GM23338 (cell line): ENCODE results near the gene TEDC2. TPM values are rescaled to one million over a fixed set of nuclear protein-coding genes. Genes with fewer than 3 reads are reported as not detected.
"Not testable (repeated sequence)": the region's sequence is repeated elsewhere in the genome, so short reads cannot be mapped to it uniquely, and the experiment has no call there.

ENCODE experiments used
- ATAC-seq: fragments of 200-7000 bp; cut with Tn5 transposase; 3 replicates; pipeline ENCODE4 v1.9.1; 2020
- DNase-seq: peaks from one replicate; pipeline ENCODE4 v3.0.0-alpha.2; 2015; ENCODE audit warnings: low spot score
- H2AFZ ChIP-seq: fragments of 200-600 bp; sonication (generic); 2 replicates; pipeline ENCODE4 v1.8.0; 2016; ENCODE audit warnings: antibody characterized with exemption, mild to moderate bottlenecking, moderate library complexity
- H3F3A ChIP-seq: fragments of 200-600 bp; sonication (generic); replicated peaks from 2 replicates; pipeline ENCODE4 v1.8.0; 2017; ENCODE audit warnings: antibody characterized with exemption, mixed run types, low read depth
- H3K27ac ChIP-seq: fragments of 200-600 bp; sonication (generic); 2 replicates; pipeline ENCODE4 v1.6.1; 2016; ENCODE audit warnings: low read depth
- H3K27me3 ChIP-seq: fragments of 200-600 bp; sonication (generic); 2 replicates; pipeline ENCODE4 v1.8.0; 2016; ENCODE audit warnings: mild to moderate bottlenecking, mixed run types, moderate library complexity; ENCODE audit not compliant: insufficient read depth
- H3K36me3 ChIP-seq: fragments of 200-600 bp; sonication (generic); 2 replicates; pipeline ENCODE4 v1.8.0; 2016; ENCODE audit warnings: mild to moderate bottlenecking; ENCODE audit not compliant: insufficient read depth
- H3K4me1 ChIP-seq: fragments of 200-600 bp; sonication (generic); 2 replicates; pipeline ENCODE4 v1.8.0; 2016; ENCODE audit warnings: mild to moderate bottlenecking, moderate library complexity; ENCODE audit not compliant: insufficient read depth
- H3K4me2 ChIP-seq: fragments of 200-600 bp; sonication (generic); 2 replicates; pipeline ENCODE4 v1.7.1; 2017; ENCODE audit warnings: mixed run types
- H3K4me3 ChIP-seq: fragments of 200-600 bp; sonication (generic); 2 replicates; pipeline ENCODE4 v1.6.1; 2016; ENCODE audit warnings: mixed run types
- H3K79me2 ChIP-seq: fragments of 200-600 bp; sonication (generic); replicated peaks from 2 replicates; pipeline ENCODE4 v1.8.0; 2017; ENCODE audit warnings: mild to moderate bottlenecking; ENCODE audit not compliant: insufficient read depth
- H3K9me2 ChIP-seq: fragments of 200-600 bp; sonication (generic); 2 replicates; pipeline ENCODE4 v1.8.0; 2017; ENCODE audit not compliant: insufficient read depth
- H4K20me1 ChIP-seq: fragments of 200-600 bp; sonication (generic); replicated peaks from 2 replicates; pipeline ENCODE4 v1.8.0; 2017; ENCODE audit warnings: mild to moderate bottlenecking; ENCODE audit not compliant: insufficient read depth
- H3K27ac Mint-ChIP-seq: 2 replicates; pipeline ENCODE4 v1.8.0; 2020; ENCODE audit warnings: inconsistent platforms, mild to moderate bottlenecking, moderate library complexity, mixed read lengths
- H3K27me3 Mint-ChIP-seq: 3 replicates; pipeline ENCODE4 v1.8.0; 2022; ENCODE audit warnings: low read depth, mild to moderate bottlenecking, moderate library complexity, mixed read lengths, inconsistent platforms; ENCODE audit not compliant: insufficient read depth, poor library complexity
- H3K36me3 Mint-ChIP-seq: 3 replicates; pipeline ENCODE4 v1.8.0; 2021; ENCODE audit warnings: low read depth, mild to moderate bottlenecking, inconsistent platforms, moderate library complexity, mixed read lengths
- H3K4me1 Mint-ChIP-seq: 3 replicates; pipeline ENCODE4 v1.8.0; 2020; ENCODE audit warnings: mild to moderate bottlenecking, inconsistent platforms, mixed read lengths
- H3K4me3 Mint-ChIP-seq: 3 replicates; pipeline ENCODE4 v1.8.0; 2021; ENCODE audit warnings: moderate library complexity, mild to moderate bottlenecking, inconsistent platforms, mixed read lengths
- H3K9me3 Mint-ChIP-seq: 3 replicates; pipeline ENCODE4 v1.8.0; 2020; ENCODE audit warnings: moderate library complexity, mild to moderate bottlenecking, inconsistent platforms, mixed read lengths
- CREB1 ChIP-seq: fragments of 250-450 bp; sonication (Bioruptor Pico); IDR thresholded peaks from 2 replicates; pipeline ENCODE4 v1.5.0; 2020; ENCODE audit warnings: low read depth, mild to moderate bottlenecking, moderate library complexity
- EZH2phosphoT487 ChIP-seq: fragments of 200-600 bp; sonication (generic); IDR thresholded peaks from one replicate; pipeline ENCODE4 v1.8.1; 2018; ENCODE audit warnings: antibody characterized with exemption; ENCODE audit not compliant: unreplicated experiment
- JUNB ChIP-seq: IDR thresholded peaks from one replicate; pipeline ENCODE4 v1.6.1; 2016; ENCODE audit warnings: antibody characterized with exemption; ENCODE audit not compliant: unreplicated experiment
- REST ChIP-seq: IDR thresholded peaks from one replicate; pipeline ENCODE4 v1.6.1; 2018; ENCODE audit warnings: antibody characterized with exemption; ENCODE audit not compliant: unreplicated experiment
- STAT1 ChIP-seq: IDR thresholded peaks from one replicate; pipeline ENCODE4 v1.6.1; 2016; ENCODE audit warnings: antibody characterized with exemption; ENCODE audit not compliant: unreplicated experiment
- ZNF331 ChIP-seq: fragments of 250-450 bp; sonication (Bioruptor Pico); IDR thresholded peaks from 2 replicates; pipeline ENCODE4 v1.5.0; 2020; ENCODE audit warnings: low read depth, mild to moderate bottlenecking, moderate library complexity
- ZNF462 ChIP-seq: fragments of 250-450 bp; sonication (Bioruptor Pico); IDR thresholded peaks from 2 replicates; pipeline ENCODE4 v1.5.0; 2020; ENCODE audit warnings: mild to moderate bottlenecking, moderate library complexity
- polyA plus RNA-seq: library from polyadenylated mRNA; unstranded; fragments of >200 nt; fragmentation: Nextera tagmentation; extraction: Ambion mirVana; gene quantifications from 2 replicates; pipeline ENCODE4 v1.2.1, GENCODE V29; 2016
- total RNA-seq: library from RNA; depleted of rRNA; stranded (reverse); fragments of >200 nt; shearing (Covaris generic); gene quantifications from 2 replicates; pipeline ENCODE4 v1.2.3, GENCODE V29; 2014

TEDC2 gene
- total and polyA plus RNA-seq, 2 experiments from 2014 or later = 50.6 to 98.9 TPM

- TF ChIP-seq JUNB = no peak
- TF ChIP-seq REST = no peak
These were observed 18.4 kb downstream of the TEDC2 start (continued) for GRCh38 chr16:2478279-2478678.

GRCh38 chr16:2479996-2480395 is 20.1 kb downstream of the TEDC2 start:
- Mint-ChIP-seq H3K27me3 (peaks cover 18% of the 10 kb centered on the region), H3K4me1 (peaks cover 14% of the 10 kb centered on the region)
- Histone ChIP-seq H3K79me2 (peaks cover 17% of the 10 kb centered on the region), H3K27me3 (peaks cover 14% of the 10 kb centered on the region; the same call in 1 of the 2 replicates), H4K20me1 (peaks cover 32% of the 10 kb centered on the region)
- H3K4me3 ChIP-seq, H3K4me3 Mint-ChIP-seq, H3K9me3 Mint-ChIP-seq, H3K27ac ChIP-seq, DNase-seq, H3K9me2 ChIP-seq, H3K4me2 ChIP-seq, H2AFZ ChIP-seq, H3K36me3 ChIP-seq, H3K4me1 ChIP-seq, H3K36me3 Mint-ChIP-seq, H3K27ac Mint-ChIP-seq, ATAC-seq, H3F3A ChIP-seq: not testable (repeated sequence)

GRCh38 chr16:2480948-2481347 is 21.0 kb downstream of the TEDC2 start:
- no peak overlapping the region for H3K27ac ChIP-seq
- H3K36me3 Mint-ChIP-seq = no peaks in the 10 kb centered on the region; the same call in 1 of the 3 replicates
- H3K4me2 ChIP-seq = no peak overlapping the region
- ATAC-seq = no peak
- H3K27me3 ChIP-seq = peaks cover 13% of the 10 kb centered on the region; the same call in 1 of the 2 replicates
- no peak overlapping the region for H3K4me3 ChIP-seq
- no peaks in the 10 kb centered on the region for H3K9me3 Mint-ChIP-seq
- no peak overlapping the region for H3K27ac Mint-ChIP-seq
- H3K27me3 Mint-ChIP-seq = peaks cover 16% of the 10 kb centered on the region
- no peaks in the 10 kb centered on the region for H3K9me2 ChIP-seq
- DNase-seq = no peak
- H3K4me1 ChIP-seq = peaks cover 5% of the 10 kb centered on the region
- peaks cover 17% of the 10 kb centered on the region for H3K79me2 ChIP-seq
- H2AFZ ChIP-seq = no peak overlapping the region
- peaks cover 13% of the 10 kb centered on the region for H3K4me1 Mint-ChIP-seq
- H3K36me3 ChIP-seq = no peaks in the 10 kb centered on the region
- peaks cover 6% of the 10 kb centered on the region for H3F3A ChIP-seq
- no peak overlapping the region for H3K4me3 Mint-ChIP-seq
- H4K20me1 ChIP-seq = peaks cover 29% of the 10 kb centered on the region
- TF ChIP-seq REST (no peak), CREB1 (CRISPR knock-in tag) (no peak), ZNF462 (CRISPR knock-in tag) (no peak), STAT1 (no peak), ZNF331 (CRISPR knock-in tag) (no peak), EZH2phosphoT487 (no peak)
